Measurements from ENCODE around the gene ORM1. TPM values are rescaled to one million over a fixed set of nuclear protein-coding genes. Genes with fewer than 3 reads are reported as not detected.

Gene ORM1
- total and polyA plus RNA-seq, 2 donors (not counting 1 experiment from before 2014, with no cell fraction given), result not detected

DNA sequence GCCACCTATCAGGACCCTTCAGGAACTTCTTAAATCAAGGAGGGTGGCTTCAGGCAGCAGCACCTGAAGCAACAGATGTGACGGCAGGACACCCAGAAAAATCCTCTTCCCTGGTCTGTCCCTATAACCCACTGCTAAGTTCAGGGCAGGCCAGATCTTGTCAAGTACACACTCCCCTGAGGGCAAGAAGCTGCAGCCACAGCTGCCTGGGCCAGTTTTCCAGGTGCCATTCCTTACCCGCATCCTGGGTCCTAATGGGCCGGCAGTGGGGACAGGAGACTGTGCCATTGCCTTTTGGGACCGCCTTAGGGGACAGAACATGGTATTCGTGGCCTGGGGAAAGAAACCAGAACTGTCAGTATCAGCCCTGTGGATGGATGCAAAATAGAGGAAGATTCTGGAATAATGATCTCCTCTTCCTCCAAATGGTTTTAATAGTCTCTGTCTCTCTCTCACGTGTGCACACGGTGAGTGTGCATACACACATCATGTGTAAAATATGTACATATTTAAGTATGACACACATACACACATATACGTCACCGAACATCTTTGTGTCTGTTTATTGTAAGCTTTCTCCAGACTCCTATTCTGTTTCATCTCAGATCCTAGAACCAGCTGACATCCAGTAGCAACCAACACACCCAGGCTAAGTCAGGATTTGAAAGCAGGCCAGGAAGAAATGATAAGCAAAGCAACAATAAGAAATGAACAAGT, 20.7 kb downstream of the ORM1 start:
- no peaks in the 10 kb centered on the region for H3K9me3 ChIP-seq (ENCODE audit: control insufficient read depth, insufficient read depth, low read depth, low read length)
- H3K27ac ChIP-seq (ENCODE audit: insufficient read depth, low read length), result no peak overlapping the region
- H4K20me1 ChIP-seq (ENCODE audit: control insufficient read depth, extremely low read depth, insufficient read depth, low read length), result no peaks in the 10 kb centered on the region
- peaks cover 22% of the 10 kb centered on the region for H3K36me3 ChIP-seq (ENCODE audit: control insufficient read depth, insufficient read depth, low read length)
- no peak overlapping the region for H3K4me2 ChIP-seq (ENCODE audit: extremely low read depth, insufficient read depth, low read length)
- no peak for DNase-seq (ENCODE audit: low read depth in 2 of 2)
- H3K79me2 ChIP-seq (ENCODE audit: control insufficient read depth, insufficient read depth, low read length), result no peaks in the 10 kb centered on the region
- no peak overlapping the region for H3K4me3 ChIP-seq (replicated peaks in 1 of 4; ENCODE audit: control extremely low read depth in 1 of 4, insufficient read depth in 1 of 4, low read depth in 3 of 4, low read length in 4 of 4)
- H2AFZ ChIP-seq (ENCODE audit: low read length), result no peak overlapping the region
- no peaks in the 10 kb centered on the region for H3K27me3 ChIP-seq (ENCODE audit: control insufficient read depth, insufficient read depth, low read length)
- H3K9ac ChIP-seq (ENCODE audit: insufficient read depth, low read length), result no peak overlapping the region
- TF ChIP-seq, protein P1, sequence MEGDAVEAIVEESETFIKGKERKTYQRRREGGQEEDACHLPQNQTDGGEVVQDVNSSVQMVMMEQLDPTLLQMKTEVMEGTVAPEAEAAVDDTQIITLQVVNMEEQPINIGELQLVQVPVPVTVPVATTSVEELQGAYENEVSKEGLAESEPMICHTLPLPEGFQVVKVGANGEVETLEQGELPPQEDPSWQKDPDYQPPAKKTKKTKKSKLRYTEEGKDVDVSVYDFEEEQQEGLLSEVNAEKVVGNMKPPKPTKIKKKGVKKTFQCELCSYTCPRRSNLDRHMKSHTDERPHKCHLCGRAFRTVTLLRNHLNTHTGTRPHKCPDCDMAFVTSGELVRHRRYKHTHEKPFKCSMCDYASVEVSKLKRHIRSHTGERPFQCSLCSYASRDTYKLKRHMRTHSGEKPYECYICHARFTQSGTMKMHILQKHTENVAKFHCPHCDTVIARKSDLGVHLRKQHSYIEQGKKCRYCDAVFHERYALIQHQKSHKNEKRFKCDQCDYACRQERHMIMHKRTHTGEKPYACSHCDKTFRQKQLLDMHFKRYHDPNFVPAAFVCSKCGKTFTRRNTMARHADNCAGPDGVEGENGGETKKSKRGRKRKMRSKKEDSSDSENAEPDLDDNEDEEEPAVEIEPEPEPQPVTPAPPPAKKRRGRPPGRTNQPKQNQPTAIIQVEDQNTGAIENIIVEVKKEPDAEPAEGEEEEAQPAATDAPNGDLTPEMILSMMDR (conservative IDR thresholded peaks at IDR 0.05 in 1 of 2, IDR thresholded peaks at IDR 0.05 in 1 of 2; ENCODE audit: low read depth in 1 of 2, low read length in 2 of 2), result no peak
- TF ChIP-seq EZH2 (IDR thresholded peaks at IDR 0.05; ENCODE audit: low read length, missing control alignments), result no peak
- H3K4me1 ChIP-seq (ENCODE audit: control insufficient read depth, extremely low read depth, insufficient read depth, low read length), result peaks cover 4% of the 10 kb centered on the region

DNA sequence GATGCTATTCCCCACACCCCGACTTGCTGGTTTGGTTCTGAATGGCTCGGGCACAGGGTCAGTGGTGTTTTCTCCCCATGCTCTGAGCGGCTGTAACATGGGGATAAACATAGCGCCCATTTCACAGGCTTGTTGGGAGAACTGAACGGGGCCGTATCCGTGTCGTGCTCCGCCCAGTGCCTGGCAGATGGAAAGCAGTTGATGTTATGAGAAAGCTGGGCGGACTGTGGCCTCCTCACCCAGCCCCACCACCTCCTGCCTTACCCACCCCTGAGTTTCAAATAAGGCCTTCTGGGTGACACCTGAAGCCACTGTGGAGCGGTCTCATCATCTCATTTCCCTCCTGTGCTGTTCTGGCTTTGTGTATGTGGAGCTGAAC, 21.3 kb downstream of the ORM1 start:
- H3K9me3 ChIP-seq (ENCODE audit: control insufficient read depth, insufficient read depth, low read depth, low read length), result no peaks in the 10 kb centered on the region
- TF ChIP-seq, protein P1 (conservative IDR thresholded peaks at IDR 0.05 in 1 of 2, IDR thresholded peaks at IDR 0.05 in 1 of 2; ENCODE audit: low read depth in 1 of 2, low read length in 2 of 2), result no peak
- TF ChIP-seq EZH2 (IDR thresholded peaks at IDR 0.05; ENCODE audit: low read length, missing control alignments), result no peak
- peaks cover 6% of the 10 kb centered on the region for H3K4me1 ChIP-seq (ENCODE audit: control insufficient read depth, extremely low read depth, insufficient read depth, low read length)
- H3K27ac ChIP-seq (ENCODE audit: insufficient read depth, low read length), result no peak overlapping the region
- H3K9ac ChIP-seq (ENCODE audit: insufficient read depth, low read length), result no peak overlapping the region
- H2AFZ ChIP-seq (ENCODE audit: low read length), result no peak overlapping the region
- no peak overlapping the region for H3K4me2 ChIP-seq (ENCODE audit: extremely low read depth, insufficient read depth, low read length)
- H3K79me2 ChIP-seq (ENCODE audit: control insufficient read depth, insufficient read depth, low read length), result no peaks in the 10 kb centered on the region
- H3K27me3 ChIP-seq (ENCODE audit: control insufficient read depth, insufficient read depth, low read length), result no peaks in the 10 kb centered on the region
- DNase-seq (ENCODE audit: low read depth in 2 of 2), result no peak
- H3K4me3 ChIP-seq (replicated peaks in 1 of 4; ENCODE audit: control extremely low read depth in 1 of 4, insufficient read depth in 1 of 4, low read depth in 3 of 4, low read length in 4 of 4), result no peak overlapping the region
- peaks cover 22% of the 10 kb centered on the region for H3K36me3 ChIP-seq (ENCODE audit: control insufficient read depth, insufficient read depth, low read length)
- no peaks in the 10 kb centered on the region for H4K20me1 ChIP-seq (ENCODE audit: control insufficient read depth, extremely low read depth, insufficient read depth, low read length)

DNA sequence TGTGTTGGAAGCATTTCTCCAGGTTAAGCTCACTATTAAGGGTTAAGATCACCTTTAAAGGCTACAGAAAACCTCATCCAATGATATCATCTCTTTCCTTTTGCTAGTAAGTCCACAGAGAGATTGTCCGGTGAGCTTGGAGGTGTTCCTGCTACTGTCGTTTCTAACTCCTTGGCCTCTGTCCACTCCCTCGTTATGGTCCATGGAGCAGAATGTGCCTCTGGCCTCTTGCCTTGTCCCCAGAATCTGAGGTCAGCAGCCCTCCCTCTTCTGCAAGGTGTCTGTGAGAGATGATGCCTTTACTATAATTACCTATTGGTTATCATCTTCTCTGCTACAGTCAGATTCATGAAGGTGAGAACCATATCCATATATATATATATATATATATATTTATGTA, 21.8 kb downstream of the ORM1 start:
- Histone ChIP-seq H3K4me3 (replicated peaks in 1 of 4; ENCODE audit: control extremely low read depth in 1 of 4, insufficient read depth in 1 of 4, low read depth in 3 of 4, low read length in 4 of 4) (no peak overlapping the region), H4K20me1 (ENCODE audit: control insufficient read depth, extremely low read depth, insufficient read depth, low read length) (no peaks in the 10 kb centered on the region), H3K4me2 (ENCODE audit: extremely low read depth, insufficient read depth, low read length) (no peak overlapping the region), H3K9ac (ENCODE audit: insufficient read depth, low read length) (no peak overlapping the region), H3K27ac (ENCODE audit: insufficient read depth, low read length) (no peak overlapping the region), H3K79me2 (ENCODE audit: control insufficient read depth, insufficient read depth, low read length) (no peaks in the 10 kb centered on the region), H3K4me1 (ENCODE audit: control insufficient read depth, extremely low read depth, insufficient read depth, low read length) (peaks cover 11% of the 10 kb centered on the region), H3K9me3 (ENCODE audit: control insufficient read depth, insufficient read depth, low read depth, low read length) (no peaks in the 10 kb centered on the region), H2AFZ (ENCODE audit: low read length) (no peak overlapping the region), H3K36me3 (ENCODE audit: control insufficient read depth, insufficient read depth, low read length) (peaks cover 24% of the 10 kb centered on the region), H3K27me3 (ENCODE audit: control insufficient read depth, insufficient read depth, low read length) (no peaks in the 10 kb centered on the region)
- DNase-seq (ENCODE audit: low read depth in 2 of 2), result no peak
- TF ChIP-seq, protein P1 (conservative IDR thresholded peaks at IDR 0.05 in 1 of 2, IDR thresholded peaks at IDR 0.05 in 1 of 2; ENCODE audit: low read depth in 1 of 2, low read length in 2 of 2), result no peak
- no peak for TF ChIP-seq EZH2 (IDR thresholded peaks at IDR 0.05; ENCODE audit: low read length, missing control alignments)
